CD4-positive, alpha-beta T cell (primary cell): ENCODE data around the gene TRAPPC2. TPM values are rescaled to one million over a fixed set of nuclear protein-coding genes. Genes with fewer than 3 reads are reported as not detected.

Experiments
- ATAC-seq: fragments of 200-7000 bp; cut with Tn5 transposase; one replicate; pipeline ENCODE4 v1.10.0; 2022; ENCODE audit warnings: mild to moderate bottlenecking; ENCODE audit not compliant: poor library complexity
- CTCF ChIA-PET: fragments of 350-600 bp; sonication (Branson Sonifier 250); formaldehyde crosslinking; loops from one replicate; lab custom pipeline; 2021; ENCODE audit warnings: antibody characterized with exemption, inconsistent platforms; lab: Charles Lee
- POLR2A ChIA-PET: fragments of 350-600 bp; sonication (Branson Sonifier 250); formaldehyde crosslinking; loops from one replicate; lab custom pipeline; 2021; ENCODE audit warnings: antibody characterized with exemption, inconsistent platforms; lab: Charles Lee
- DNase-seq, 14 experiments: peaks; one replicate each; pipeline ENCODE4 v3.0.0-alpha.2; 2013 to 2020; ENCODE audit warnings: mixed read lengths in 2 of 14
- H3K27ac ChIP-seq, 2 donors: one replicate each; pipeline versions ENCODE4 v1.5.1 to v1.7.0; 2013; ENCODE audit warnings: low read length in 2 of 2, low read depth in 1 of 2, mild to moderate bottlenecking in 1 of 2
- H3K27me3 ChIP-seq, 2 experiments: 1 replicate in 1 of 2; 2 replicates in 1 of 2; pipeline versions ENCODE4 v1.6.1 to v1.7.0; 2013; ENCODE audit warnings: low read length in 2 of 2, control low read depth in 1 of 2, mild to moderate bottlenecking in 1 of 2, moderate library complexity in 1 of 2; ENCODE audit not compliant: insufficient read depth in 2 of 2, control insufficient read depth in 1 of 2
- H3K36me3 ChIP-seq: one replicate; pipeline ENCODE4 v1.6.1; 2013; ENCODE audit warnings: low read length, control low read depth; ENCODE audit not compliant: insufficient read depth
- H3K4me1 ChIP-seq: one replicate; pipeline ENCODE4 v1.6.1; 2013; ENCODE audit warnings: low read length, control low read depth; ENCODE audit not compliant: insufficient read depth
- H3K4me3 ChIP-seq: one replicate; pipeline ENCODE4 v1.5.1; 2013; ENCODE audit warnings: mild to moderate bottlenecking, low read length, moderate library complexity
- H3K9me3 ChIP-seq, 2 experiments: 1 replicate in 1 of 2; 2 replicates in 1 of 2; pipeline versions ENCODE4 v1.6.1 to v1.7.0; 2013; ENCODE audit warnings: low read length in 2 of 2, mild to moderate bottlenecking in 2 of 2, control low read depth in 1 of 2, moderate library complexity in 1 of 2; ENCODE audit not compliant: control insufficient read depth in 1 of 2, insufficient read depth in 1 of 2
- H3K27ac Mint-ChIP-seq: one replicate; pipeline ENCODE4 v1.8.0; 2020; ENCODE audit warnings: mixed read lengths
- H3K27me3 Mint-ChIP-seq: one replicate; pipeline ENCODE4 v1.8.0; 2021; ENCODE audit warnings: mixed read lengths
- H3K36me3 Mint-ChIP-seq: one replicate; pipeline ENCODE4 v1.8.0; 2021; ENCODE audit warnings: low read depth, mixed read lengths
- H3K4me1 Mint-ChIP-seq: one replicate; pipeline ENCODE4 v1.8.0; 2021; ENCODE audit warnings: low read depth, mixed read lengths
- H3K4me3 Mint-ChIP-seq: one replicate; pipeline ENCODE4 v1.8.0; 2020; ENCODE audit warnings: mild to moderate bottlenecking, mixed read lengths
- H3K9me3 Mint-ChIP-seq: one replicate; pipeline ENCODE4 v1.8.0; 2020; ENCODE audit warnings: mixed read lengths
- CTCF ChIP-seq: fragments of 200-600 bp; IDR thresholded peaks from one replicate; pipeline ENCODE4 v1.8.0; 2022; ENCODE audit warnings: antibody characterized with exemption, mild to moderate bottlenecking
- intact Hi-C, 2 experiments: fragments of 100-400 bp; cut with DNase I in 1 of 2; cut with micrococcal nuclease in 1 of 2; formaldehyde crosslinking; loops; one replicate each; pipeline versions ENCODE4 v1.15.1 to v1.9.0; 2023 to 2025; cut with DNase I, micrococcal nuclease
- total RNA-seq, 174 experiments: library from RNA in 2 of 174; stranded (reverse) in 2 of 174; gene quantifications; one replicate each; pipeline ENCODE4 v1.2.3 and lab custom pipeline; 2021 to 2026

The TRAPPC2 gene
- total RNA-seq, 2 experiments from 2014 or later: 21.4 to 22.3 TPM

- ChIA-PET POLR2A (interaction anchor here (2.6 kb wide), 1 partner anchor 18 kb away, joined by 12 read pairs; the partner anchor contains the start of genes OFD1 and TRAPPC2), CTCF (no interaction called here)
- no peaks in the 10 kb centered on the region for H3K27me3 Mint-ChIP-seq
- Histone ChIP-seq H3K27ac (no peak overlapping the region), H3K27me3 (no peaks in the 10 kb centered on the region), H3K9me3 (no peaks in the 10 kb centered on the region), H3K4me1 (peaks cover 3% of the 10 kb centered on the region), H3K4me3 (no peak overlapping the region), H3K36me3 (peaks cover 46% of the 10 kb centered on the region)
- H3K4me3 Mint-ChIP-seq: no peak overlapping the region
- H3K27ac Mint-ChIP-seq: no peak overlapping the region
- H3K36me3 Mint-ChIP-seq: peaks cover 64% of the 10 kb centered on the region
- intact Hi-C loops: loop anchor here in 1 of 2 experiments (10.0 kb wide), 1 partner anchor 1573 kb away; no protein-coding TSS in a partner anchor
- H3K9me3 Mint-ChIP-seq: no peaks in the 10 kb centered on the region
- no peak for TF ChIP-seq CTCF
- DNase-seq (no peak), ATAC-seq (no peak)
- H3K4me1 Mint-ChIP-seq: peaks cover 31% of the 10 kb centered on the region
Observed at GRCh38 chrX:13752141-13752540, 17.7 kb upstream of the TRAPPC2 start.

- TF ChIP-seq CTCF: no peak
- DNase-seq: no peak
- peaks cover 64% of the 10 kb centered on the region for H3K36me3 Mint-ChIP-seq
- Histone ChIP-seq H3K4me3 (no peak overlapping the region), H3K4me1 (peaks cover 3% of the 10 kb centered on the region), H3K27me3 (no peaks in the 10 kb centered on the region), H3K9me3 (no peaks in the 10 kb centered on the region), H3K36me3 (peaks cover 48% of the 10 kb centered on the region), H3K27ac (no peak overlapping the region)
- H3K27me3 Mint-ChIP-seq: no peaks in the 10 kb centered on the region
- no peak overlapping the region for H3K4me3 Mint-ChIP-seq
- ChIA-PET POLR2A (interaction anchor here (2.1 to 2.6 kb wide), 2 partner anchors 16 to 62 kb away, joined by 8 to 12 read pairs; partner anchors contain the start of genes OFD1, RAB9A and TRAPPC2), CTCF (interaction anchor here (1.0 to 1.6 kb wide), 3 partner anchors 10 to 273 kb away, joined by 3 to 5 read pairs (median 3); partner anchors contain the start of genes OFD1 and TRAPPC2)
- ATAC-seq: no peak
- peaks cover 31% of the 10 kb centered on the region for H3K4me1 Mint-ChIP-seq
- intact Hi-C loops: loop anchor here (1.0 to 10.0 kb wide), 2 partner anchors 281 to 1574 kb away; no protein-coding TSS in a partner anchor
- no peaks in the 10 kb centered on the region for H3K9me3 Mint-ChIP-seq
- H3K27ac Mint-ChIP-seq: no peak overlapping the region
Observed at GRCh38 chrX:13750812-13751211, 16.4 kb upstream of the TRAPPC2 start.

GRCh38 chrX:13750204-13750603 is 15.8 kb upstream of the TRAPPC2 start:
- Histone ChIP-seq H3K9me3 (no peaks in the 10 kb centered on the region), H3K36me3 (peaks cover 54% of the 10 kb centered on the region), H3K27ac (no peak overlapping the region), H3K27me3 (no peaks in the 10 kb centered on the region), H3K4me3 (no peak overlapping the region), H3K4me1 (peaks cover 3% of the 10 kb centered on the region)
- ChIA-PET POLR2A (interaction anchor here (2.1 kb wide), 1 partner anchor 61 kb away, joined by 8 read pairs; the partner anchor contains the start of gene RAB9A), CTCF (interaction anchor here (1.0 to 1.6 kb wide), 4 partner anchors 10 to 274 kb away, joined by 3 to 5 read pairs (median 3); partner anchors contain the start of genes OFD1 and TRAPPC2)
- DNase-seq (peak in 4 of 14 experiments; percentile 15 to 67 (median 60)), ATAC-seq (peak; percentile 65)
- intact Hi-C loops: loop anchor here (1.0 to 10.0 kb wide), 2 partner anchors 282 to 1575 kb away; no protein-coding TSS in a partner anchor
- Mint-ChIP-seq H3K9me3 (no peaks in the 10 kb centered on the region), H3K27ac (peak overlapping the region; percentile 6), H3K27me3 (no peaks in the 10 kb centered on the region), H3K36me3 (peaks cover 66% of the 10 kb centered on the region), H3K4me3 (no peak overlapping the region), H3K4me1 (peaks cover 28% of the 10 kb centered on the region)
- TF ChIP-seq CTCF: peak; percentile 62
